ENCODE data around the gene PSMC5.

The PSMC5 gene

GRCh38 chr17:63834431-63835166 lies 7.4 kb downstream of the PSMC5 start:
- Histone ChIP-seq H3K9me3 (ENCODE audit: insufficient read depth, low read depth, low read length) (no peaks in the 10 kb centered on the region), H3K4me2 (ENCODE audit: low read depth, low read length, poor library complexity, severe bottlenecking) (peak overlapping the region; percentile 67), H3K9me2 (replicated peaks; ENCODE audit: low read depth, low read length) (no peaks in the 10 kb centered on the region), H3K4me1 (ENCODE audit: insufficient read depth, low read length, poor library complexity, severe bottlenecking) (peaks cover 46% of the 10 kb centered on the region), H3K9ac (ENCODE audit: low read depth, low read length, poor library complexity, severe bottlenecking) (peak overlapping the region; percentile 49), H2AFZ (ENCODE audit: low read length) (no peak overlapping the region), H3F3A (ENCODE audit: low read depth) (no peaks in the 10 kb centered on the region), H3K79me2 (ENCODE audit: insufficient read depth, low read length) (peaks cover 92% of the 10 kb centered on the region), H4K20me1 (ENCODE audit: insufficient read depth, low read length, poor library complexity, severe bottlenecking) (peaks cover 19% of the 10 kb centered on the region), H3K27me3 (ENCODE audit: insufficient read depth, low read length, poor library complexity, severe bottlenecking) (no peaks in the 10 kb centered on the region), H3K36me3 (ENCODE audit: insufficient read depth, low read length) (peaks cover 62% of the 10 kb centered on the region), H3K4me3 (ENCODE audit: low read length, poor library complexity, severe bottlenecking) (peak overlapping the region; percentile 36)
- TF ChIP-seq EZH2phosphoT487 (IDR thresholded peaks at IDR 0.05; ENCODE audit: borderline replicate concordance) = no peak
- TF ChIP-seq CTCF (conservative IDR thresholded peaks at IDR 0.05; ENCODE audit: low read length) = peak; percentile 96

- Histone ChIP-seq H3K27me3 (ENCODE audit: insufficient read depth, low read length, poor library complexity, severe bottlenecking) (no peaks in the 10 kb centered on the region), H3K9me3 (ENCODE audit: insufficient read depth, low read depth, low read length) (no peaks in the 10 kb centered on the region), H3K9ac (ENCODE audit: low read depth, low read length, poor library complexity, severe bottlenecking) (no peak overlapping the region), H2AFZ (ENCODE audit: low read length) (no peak overlapping the region), H4K20me1 (ENCODE audit: insufficient read depth, low read length, poor library complexity, severe bottlenecking) (peaks cover 19% of the 10 kb centered on the region), H3K4me1 (ENCODE audit: insufficient read depth, low read length, poor library complexity, severe bottlenecking) (peaks cover 43% of the 10 kb centered on the region), H3K4me2 (ENCODE audit: low read depth, low read length, poor library complexity, severe bottlenecking) (peak overlapping the region; percentile 67), H3F3A (ENCODE audit: low read depth) (no peaks in the 10 kb centered on the region), H3K9me2 (replicated peaks; ENCODE audit: low read depth, low read length) (no peaks in the 10 kb centered on the region), H3K4me3 (ENCODE audit: low read length, poor library complexity, severe bottlenecking) (no peak overlapping the region), H3K79me2 (ENCODE audit: insufficient read depth, low read length) (peaks cover 92% of the 10 kb centered on the region), H3K36me3 (ENCODE audit: insufficient read depth, low read length) (peaks cover 56% of the 10 kb centered on the region)
- TF ChIP-seq CTCF (conservative IDR thresholded peaks at IDR 0.05; ENCODE audit: low read length) (no peak), EZH2phosphoT487 (IDR thresholded peaks at IDR 0.05; ENCODE audit: borderline replicate concordance) (no peak)
Observed at GRCh38 chr17:63835167-63835720, 8.0 kb downstream of the PSMC5 start.

- H3K9ac ChIP-seq (ENCODE audit: low read depth, low read length, poor library complexity, severe bottlenecking) = no peak overlapping the region
- no peak overlapping the region for H3K4me3 ChIP-seq (ENCODE audit: low read length, poor library complexity, severe bottlenecking)
- no peak for TF ChIP-seq EZH2phosphoT487 (IDR thresholded peaks at IDR 0.05; ENCODE audit: borderline replicate concordance)
- no peak for TF ChIP-seq CTCF (conservative IDR thresholded peaks at IDR 0.05; ENCODE audit: low read length)
- peaks cover 35% of the 10 kb centered on the region for H4K20me1 ChIP-seq (ENCODE audit: insufficient read depth, low read length, poor library complexity, severe bottlenecking)
- H3K4me2 ChIP-seq (ENCODE audit: low read depth, low read length, poor library complexity, severe bottlenecking) = peak overlapping the region; percentile 85
- no peaks in the 10 kb centered on the region for H3F3A ChIP-seq (ENCODE audit: low read depth)
- H3K9me3 ChIP-seq (ENCODE audit: insufficient read depth, low read depth, low read length) = no peaks in the 10 kb centered on the region
- no peak overlapping the region for H2AFZ ChIP-seq (ENCODE audit: low read length)
- H3K79me2 ChIP-seq (ENCODE audit: insufficient read depth, low read length) = peaks cover 94% of the 10 kb centered on the region
- peaks cover 40% of the 10 kb centered on the region for H3K36me3 ChIP-seq (ENCODE audit: insufficient read depth, low read length)
- no peaks in the 10 kb centered on the region for H3K9me2 ChIP-seq (replicated peaks; ENCODE audit: low read depth, low read length)
- H3K4me1 ChIP-seq (ENCODE audit: insufficient read depth, low read length, poor library complexity, severe bottlenecking) = peaks cover 43% of the 10 kb centered on the region
- no peaks in the 10 kb centered on the region for H3K27me3 ChIP-seq (ENCODE audit: insufficient read depth, low read length, poor library complexity, severe bottlenecking)
Observed at GRCh38 chr17:63836811-63837210, 9.6 kb downstream of the PSMC5 start.
